H1 (cell line): ENCODE data around the gene KMT5C. TPM values are rescaled to one million over a fixed set of nuclear protein-coding genes. Genes with fewer than 3 reads are reported as not detected.
A peak's percentile ranks its signal among the peaks of the same experiment; 100 is the strongest.

Source experiments
- CTCF ChIA-PET: fragments of 300-600 bp; sonication (Branson Sonifier 250); formaldehyde crosslinking; loops from one replicate; lab custom pipeline; 2021; ENCODE audit not compliant: partially characterized antibody; lab: Charles Lee
- POLR2A ChIA-PET: fragments of 300-600 bp; sonication (Branson Sonifier 250); formaldehyde crosslinking; loops from one replicate; lab custom pipeline; 2021; ENCODE audit warnings: inconsistent platforms; ENCODE audit not compliant: partially characterized antibody; lab: Charles Lee
- DNase-seq, 2 experiments: peaks; one replicate each; pipeline versions ENCODE4 v3.0.0 to v3.0.0-alpha.2; 2010 to 2022; ENCODE audit warnings: low spot score in 2 of 2, low read depth in 1 of 2, mixed read lengths in 1 of 2
- FAIRE-seq: peaks from 2 replicates; lab custom pipeline; 2011; peaks lifted over from hg19 to GRCh38; lab: Jason Lieb, UNC
- H2AFZ ChIP-seq: 2 replicates; pipeline ENCODE4 v1.8.1; 2012; ENCODE audit warnings: low read length, inconsistent platforms
- H2AK5ac ChIP-seq: 2 replicates; pipeline ENCODE4 v1.6.1; 2013; ENCODE audit warnings: low read depth, low read length
- H2BK120ac ChIP-seq: replicated peaks from 2 replicates; pipeline ENCODE3; 2013; ENCODE audit warnings: low read depth, low read length, inconsistent platforms
- H2BK12ac ChIP-seq: 2 replicates; pipeline ENCODE4 v1.6.1; 2013; ENCODE audit warnings: low read depth, low read length
- H2BK15ac ChIP-seq: 2 replicates; pipeline ENCODE4 v1.6.1; 2013; ENCODE audit warnings: low read length
- H2BK20ac ChIP-seq: 2 replicates; pipeline ENCODE4 v1.6.1; 2013; ENCODE audit warnings: low read length
- H2BK5ac ChIP-seq: 2 replicates; pipeline ENCODE4 v1.6.1; 2013; ENCODE audit warnings: low read depth, low read length
- H3K14ac ChIP-seq: 2 replicates; pipeline ENCODE4 v1.6.1; 2013; ENCODE audit warnings: inconsistent platforms; ENCODE audit not compliant: insufficient read length
- H3K18ac ChIP-seq: 2 replicates; pipeline ENCODE4 v1.6.1; 2013; ENCODE audit warnings: low read length; ENCODE audit errors: extremely low read depth
- H3K23ac ChIP-seq: 2 replicates; pipeline ENCODE4 v1.6.1; 2013; ENCODE audit warnings: inconsistent platforms; ENCODE audit not compliant: insufficient read length
- H3K23me2 ChIP-seq: 2 replicates; pipeline ENCODE4 v1.6.1; 2013; ENCODE audit warnings: low read depth, low read length
- H3K27ac ChIP-seq: 2 replicates; pipeline ENCODE4 v1.6.1; 2011; ENCODE audit warnings: low read depth, low read length, inconsistent platforms
- H3K27me3 ChIP-seq, 4 experiments: replicated peaks in 1 of 4; 1 replicate in 1 of 4; 2 replicates in 3 of 4; pipeline versions ENCODE4 v1.6.1 to v1.8.1; 2011 to 2013; ENCODE audit warnings: low read length in 3 of 4, mild to moderate bottlenecking in 3 of 4, inconsistent platforms in 2 of 4, mixed read lengths in 2 of 4, moderate library complexity in 1 of 4; ENCODE audit not compliant: control insufficient read depth in 3 of 4, insufficient read depth in 3 of 4; ENCODE audit errors: extremely low read depth in 1 of 4
- H3K36me3 ChIP-seq, 4 experiments: 2 replicates each; pipeline versions ENCODE4 v1.6.1 to v1.8.1; 2011 to 2013; ENCODE audit warnings: mild to moderate bottlenecking in 4 of 4, low read length in 3 of 4, moderate library complexity in 2 of 4, control low read depth in 1 of 4, inconsistent platforms in 1 of 4; ENCODE audit not compliant: insufficient read depth in 4 of 4, control insufficient read depth in 2 of 4
- H3K4ac ChIP-seq: replicated peaks from 2 replicates; pipeline ENCODE3; 2013; ENCODE audit warnings: low read length, low read depth, mixed read lengths, inconsistent platforms; ENCODE audit not compliant: insufficient read length
- H3K4me1 ChIP-seq, 4 experiments: replicated peaks in 1 of 4; 1 replicate in 1 of 4; 2 replicates in 3 of 4; pipeline versions ENCODE4 v1.6.1 to v1.8.1; 2011 to 2013; ENCODE audit warnings: low read length in 3 of 4, inconsistent platforms in 2 of 4, mixed read lengths in 1 of 4; ENCODE audit not compliant: insufficient read depth in 4 of 4, control insufficient read depth in 3 of 4
- H3K4me2 ChIP-seq, 2 experiments: 2 replicates each; pipeline versions ENCODE4 v1.6.1 to v1.8.1; 2011 to 2013; ENCODE audit warnings: low read depth in 2 of 2, low read length in 2 of 2, control low read depth in 1 of 2, inconsistent platforms in 1 of 2, mild to moderate bottlenecking in 1 of 2; ENCODE audit not compliant: insufficient read depth in 1 of 2
- H3K4me3 ChIP-seq, 4 experiments: fragments of 200-600, 300-600 bp in 1 of 4; sonication (generic), shearing (Covaris generic), sonication (Bioruptor Twin) in 1 of 4; 2 replicates each; pipeline versions ENCODE4 v1.5.1 to v1.8.1; 2011 to 2016; ENCODE audit warnings: low read length in 4 of 4, low read depth in 3 of 4, control low read depth in 2 of 4, inconsistent platforms in 2 of 4, mild to moderate bottlenecking in 2 of 4, mixed read lengths in 1 of 4, moderate library complexity in 1 of 4; ENCODE audit not compliant: insufficient read depth in 2 of 4; ENCODE audit errors: extremely low read depth in 1 of 4
- H3K56ac ChIP-seq: replicated peaks from 2 replicates; pipeline ENCODE3; 2013; ENCODE audit warnings: low read depth, mild to moderate bottlenecking, mixed read lengths, low read length, inconsistent platforms; ENCODE audit not compliant: insufficient read length
- H3K79me1 ChIP-seq: 2 replicates; pipeline ENCODE4 v1.6.1; 2013; ENCODE audit warnings: low read depth, low read length, control low read depth
- H3K79me2 ChIP-seq, 2 experiments: 2 replicates each; pipeline versions ENCODE4 v1.6.1 to v1.8.1; 2012 to 2013; ENCODE audit warnings: low read length in 2 of 2, mild to moderate bottlenecking in 2 of 2, inconsistent platforms in 1 of 2; ENCODE audit not compliant: insufficient read depth in 2 of 2, control insufficient read depth in 1 of 2
- H3K9ac ChIP-seq, 4 experiments: replicated peaks in 1 of 4; 1 replicate in 1 of 4; 2 replicates in 3 of 4; pipeline versions ENCODE4 v1.6.1 to v1.8.1; 2011 to 2013; ENCODE audit warnings: low read depth in 3 of 4, low read length in 3 of 4, control low read depth in 2 of 4, mild to moderate bottlenecking in 2 of 4, moderate library complexity in 2 of 4, inconsistent platforms in 1 of 4; ENCODE audit errors: extremely low read depth in 1 of 4
- H3K9me3 ChIP-seq, 2 experiments: 2 replicates each; pipeline versions ENCODE4 v1.6.1 to v1.8.1; 2012 to 2013; ENCODE audit warnings: mild to moderate bottlenecking in 2 of 2, moderate library complexity in 2 of 2, control low read depth in 1 of 2, inconsistent platforms in 1 of 2, low read depth in 1 of 2, low read length in 1 of 2, mixed read lengths in 1 of 2; ENCODE audit not compliant: insufficient read depth in 2 of 2
- H4K20me1 ChIP-seq, 2 experiments: replicated peaks in 1 of 2; 2 replicates each; pipeline versions ENCODE3 to v1.8.1; 2011 to 2013; ENCODE audit warnings: inconsistent platforms in 2 of 2, low read length in 2 of 2, mild to moderate bottlenecking in 1 of 2; ENCODE audit not compliant: insufficient read depth in 2 of 2, control insufficient read depth in 1 of 2
- H4K5ac ChIP-seq: 2 replicates; pipeline ENCODE4 v1.6.1; 2013; ENCODE audit warnings: low read length, low read depth, mixed read lengths, inconsistent platforms; ENCODE audit not compliant: insufficient read length
- H4K8ac ChIP-seq: 2 replicates; pipeline ENCODE4 v1.8.0; 2013; ENCODE audit warnings: mild to moderate bottlenecking, moderate library complexity, low read length, inconsistent platforms; ENCODE audit not compliant: insufficient read depth; ENCODE audit errors: extremely low read depth
- H4K91ac ChIP-seq: replicated peaks from 2 replicates; pipeline ENCODE3; 2013; ENCODE audit warnings: low read length, mixed read lengths, inconsistent platforms; ENCODE audit not compliant: insufficient read length
- CTBP2 ChIP-seq: IDR thresholded peaks from 2 replicates; pipeline ENCODE4 v1.7.0; 2011; ENCODE audit warnings: borderline replicate concordance, mild to moderate bottlenecking, moderate library complexity, mixed read lengths, low read length; ENCODE audit not compliant: insufficient read depth, insufficient read length
- E2F6 ChIP-seq: IDR thresholded peaks from 2 replicates; pipeline ENCODE4 v1.6.1; 2012; ENCODE audit warnings: inconsistent platforms
- EZH2 ChIP-seq: fragments of 200-600 bp; sonication (generic); IDR thresholded peaks from 2 replicates; pipeline ENCODE4 v1.7.1; 2012; ENCODE audit warnings: low read depth, mild to moderate bottlenecking, moderate library complexity, low read length, inconsistent platforms; ENCODE audit not compliant: severe bottlenecking
- KDM4A ChIP-seq: IDR thresholded peaks from one replicate; pipeline ENCODE4 v1.7.1; 2012; ENCODE audit warnings: low read depth, mild to moderate bottlenecking, moderate library complexity, low read length, inconsistent platforms; ENCODE audit not compliant: severe bottlenecking
- NRF1 ChIP-seq: IDR thresholded peaks from 2 replicates; pipeline ENCODE4 v1.6.1; 2011; ENCODE audit warnings: mild to moderate bottlenecking, low read depth, low read length, improper control_type of control experiment
- PHF8 ChIP-seq: fragments of 200-600 bp; sonication (generic); conservative IDR thresholded peaks from 2 replicates; pipeline ENCODE4 v1.7.1; 2012; ENCODE audit warnings: low read depth, mild to moderate bottlenecking, inconsistent platforms, low read length, moderate library complexity
- POLR2A ChIP-seq, 2 experiments: IDR thresholded peaks; 1 replicate in 1 of 2; 2 replicates in 1 of 2; pipeline ENCODE4 v1.6.1; 2011; ENCODE audit warnings: low read depth in 2 of 2, low read length in 2 of 2, mild to moderate bottlenecking in 2 of 2; ENCODE audit errors: control extremely low read depth in 1 of 2
- POLR2AphosphoS5 ChIP-seq: IDR thresholded peaks from 2 replicates; pipeline ENCODE4 v1.6.1; 2011; ENCODE audit warnings: low read depth, low read length
- RFX5 ChIP-seq: IDR thresholded peaks from 2 replicates; pipeline ENCODE4 v1.6.1; 2011; ENCODE audit warnings: low read depth, low read length, improper control_type of control experiment, borderline replicate concordance
- SRF ChIP-seq: IDR thresholded peaks from 2 replicates; pipeline ENCODE4 v1.6.1; 2011; ENCODE audit warnings: mild to moderate bottlenecking, low read depth, low read length, moderate library complexity
- WGBS, 2 experiments: shearing (Covaris generic) in 1 of 2; methylation state at CpG; one replicate each; pipeline versions ENCODE4 v1.1.6 to v1.1.7; 2013 to 2015; ENCODE audit warnings: low lambda C conversion rate in 2 of 2, mixed read lengths in 2 of 2, inconsistent platforms in 1 of 2, low coverage in 1 of 2, missing lambda C conversion rate in 1 of 2; ENCODE audit not compliant: insufficient replicate concordance in 2 of 2, insufficient coverage in 1 of 2, insufficient read length in 1 of 2; ENCODE audit errors: extremely low coverage in 1 of 2, missing lambda C conversion rate in 1 of 2; 5-methylcytosine and 5-hydroxymethylcytosine counted together
- polyA plus RNA-seq, 7 experiments: library from polyadenylated mRNA; depleted of rRNA in 3 of 7; stranded (reverse) in 5 of 7; unstranded in 2 of 7; fragments of >200 nt in 5 of 7; fragments of 200-250 nt in 2 of 7; gene quantifications; 1 replicate in 5 of 7; 2 replicates in 1 of 7; 4 replicates in 1 of 7; pipeline versions ENCODE4 v1.2.1 to v1.2.3, GENCODE V29; 2011 to 2013; ENCODE audit warnings: missing spikeins in 2 of 7, mixed read lengths in 2 of 7
- total RNA-seq: library from RNA; stranded (reverse); fragmentation: NEBNext Ultra II Directional; extraction: Animal tissue kit (Norgen Biotek cat#: 25700); gene quantifications from 2 replicates; pipeline ENCODE4 v1.2.1, GENCODE V29; 2021

KMT5C gene
- total and polyA plus RNA-seq, 2 of the 8 experiments (the other 6 are each of a cell fraction or from before 2014, with no cell fraction given), result 24.9 to 31.5 TPM

GRCh38 chr19:55376241-55376933, 36.7 kb downstream of the KMT5C start, which contains the start of gene TMEM190:
Gene TMEM190, plus strand, starts transcription at chr19:55376826. Its CDS starts 28 bp downstream, at chr19:55376854.
- CTCF ChIA-PET, result interaction anchor here (0.6 to 1.0 kb wide), 4 partner anchors 26 to 277 kb away, joined by 3 read pairs; no protein-coding TSS in a partner anchor
- Histone ChIP-seq H3K9me3 (no peaks in the 10 kb centered on the region), H2BK12ac (peak within 1 kb of the TSS; percentile 87; the same call in 1 of the 2 replicates), H2AK5ac (peak within 1 kb of the TSS; percentile 40; the same call in 1 of the 2 replicates), H3K4me3 (peak within 1 kb of the TSS; percentile 35 to 60 (median 44); a peak in 7 of 8 replicates), H3K36me3 (no peaks in the 10 kb centered on the region), H3K27ac (no peak within 1 kb of the TSS), H3K14ac (no peak within 1 kb of the TSS), H2BK15ac (peak within 1 kb of the TSS; percentile 88; the same call in 1 of the 2 replicates), H3K9ac (peak within 1 kb of the TSS in 2 of 4 experiments; percentile 9 to 13; a peak in 3 of 7 replicates), H4K91ac (peak within 1 kb of the TSS; percentile 94), H3K4me1 (peaks cover 5 to 49% (median 36%) of the 10 kb centered on the region in 4 experiments), H4K8ac (peak within 1 kb of the TSS; percentile 80; the same call in 1 of the 2 replicates), H3K23me2 (peaks cover 16% of the 10 kb centered on the region), H3K23ac (no peak within 1 kb of the TSS)
- POLR2A ChIA-PET, result interaction anchor here (0.6 to 5.6 kb wide), 17 partner anchors 8 to 76 kb away, joined by 3 to 57 read pairs (median 3); partner anchors contain the start of genes GARIN5B, KMT5C, TMEM238 and UBE2S
- no peak for FAIRE-seq
- 18% methylated on average over 20 of the region's 21 CpGs; no CpG with 5 or more reads in 1 of the 2 experiments for WGBS, 2 experiments
- no peak for TF ChIP-seq CTBP2
- peak; percentile 5 for TF ChIP-seq KDM4A
- TF ChIP-seq EZH2, result peak; percentile 8
- TF ChIP-seq POLR2AphosphoS5, result no peak
- 0 out of 2 replicates have a peak, but pooled peaks have one; percentile 22 for TF ChIP-seq RFX5
- TF ChIP-seq SRF, result no peak
- no peak for TF ChIP-seq PHF8
- no peak for TF ChIP-seq NRF1
- TF ChIP-seq POLR2A (IDR thresholded peaks at IDR 0.05; ENCODE audit: control extremely low read depth in 1 of 2, low read depth in 2 of 2, low read length in 2 of 2), result no peak
- TF ChIP-seq E2F6, result peak; percentile 36; the same call in 1 of the 2 replicates
- TF ChIP-seq, all 59 proteins: peak for 4
- H3K4ac ChIP-seq, result peak within 1 kb of the TSS; percentile 81
- H3K56ac ChIP-seq, result peak within 1 kb of the TSS; percentile 91
- H4K20me1 ChIP-seq, result peaks cover 0 to 7% of the 10 kb centered on the region in 2 experiments
- 0 out of 2 replicates have a peak within 1 kb of the TSS, but pooled peaks have one; percentile 43 for H2BK20ac ChIP-seq
- peak within 1 kb of the TSS; percentile 77 for H2BK5ac ChIP-seq
- peak within 1 kb of the TSS; percentile 72 to 91 for H3K4me2 ChIP-seq
- H2AFZ ChIP-seq, result no peak within 1 kb of the TSS
- DNase-seq, result peak in 1 of 2 experiments; percentile 76
- H2BK120ac ChIP-seq, result peak within 1 kb of the TSS; percentile 88
- H3K79me2 ChIP-seq, result no peaks in the 10 kb centered on the region
- peaks cover 8 to 34% (median 25%) of the 10 kb centered on the region in 4 experiments for H3K27me3 ChIP-seq
- H3K79me1 ChIP-seq, result no peaks in the 10 kb centered on the region
- peak within 1 kb of the TSS; percentile 99 for H3K18ac ChIP-seq
- peak within 1 kb of the TSS; percentile 84 for H4K5ac ChIP-seq
